ENCODE results near the gene GRHL3.
A peak's percentile ranks its signal among the peaks of the same experiment; 100 is the strongest.

Gene GRHL3

DNA sequence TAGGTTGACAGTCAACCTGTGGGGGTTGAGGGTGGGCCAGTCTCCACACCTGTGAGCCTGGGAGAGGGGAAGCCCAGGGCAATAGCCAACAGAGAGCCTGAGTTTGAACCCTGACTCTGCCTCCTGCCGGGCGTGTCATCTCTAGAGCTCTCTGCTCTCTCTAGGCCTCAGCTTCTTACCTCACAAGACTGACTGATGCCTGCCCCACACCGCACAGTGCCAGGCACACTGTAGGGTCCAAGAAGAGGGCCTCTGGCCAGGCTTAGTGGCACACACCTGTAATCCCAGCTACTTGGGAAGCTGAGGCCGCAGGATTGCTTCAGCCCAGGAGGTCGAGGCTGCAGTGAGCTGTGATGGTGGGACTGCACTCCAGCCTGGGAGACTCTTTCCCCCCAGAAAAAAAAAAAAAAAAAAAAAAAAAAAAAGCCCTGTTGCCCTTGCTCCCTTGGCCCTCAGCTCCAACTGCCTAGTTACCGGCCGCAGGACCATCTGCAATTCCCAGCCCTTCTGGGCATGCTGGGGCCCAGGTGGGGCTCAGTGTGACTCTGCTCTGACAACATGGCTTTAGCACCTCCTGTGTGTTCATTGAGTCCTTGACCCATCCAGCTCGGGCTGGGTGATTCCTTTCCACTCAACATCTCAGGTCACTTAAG lies 25.1 kb downstream of the GRHL3 start:
- no peak for DNase-seq

DNA sequence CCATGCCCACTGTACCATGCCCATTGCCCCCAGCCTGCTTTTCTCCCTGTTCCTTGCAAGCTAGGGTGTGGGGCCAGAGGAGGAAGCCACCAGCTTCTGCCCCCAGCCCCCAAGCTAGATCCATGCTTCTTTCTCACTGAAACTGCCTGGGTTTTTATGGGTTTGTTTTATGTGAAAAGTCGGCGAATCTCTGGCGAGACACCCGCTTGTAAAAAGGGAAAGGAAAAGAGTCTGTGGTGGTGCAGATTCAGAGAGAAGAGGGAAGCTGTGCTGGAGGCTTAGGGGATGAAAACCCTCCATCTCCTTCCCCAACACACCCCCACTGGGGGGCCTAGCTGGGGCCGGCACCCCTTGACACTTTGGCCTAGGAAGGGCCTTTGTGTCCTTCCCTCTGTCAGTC lies 26.2 kb downstream of the GRHL3 start:
- no peak for DNase-seq

DNA sequence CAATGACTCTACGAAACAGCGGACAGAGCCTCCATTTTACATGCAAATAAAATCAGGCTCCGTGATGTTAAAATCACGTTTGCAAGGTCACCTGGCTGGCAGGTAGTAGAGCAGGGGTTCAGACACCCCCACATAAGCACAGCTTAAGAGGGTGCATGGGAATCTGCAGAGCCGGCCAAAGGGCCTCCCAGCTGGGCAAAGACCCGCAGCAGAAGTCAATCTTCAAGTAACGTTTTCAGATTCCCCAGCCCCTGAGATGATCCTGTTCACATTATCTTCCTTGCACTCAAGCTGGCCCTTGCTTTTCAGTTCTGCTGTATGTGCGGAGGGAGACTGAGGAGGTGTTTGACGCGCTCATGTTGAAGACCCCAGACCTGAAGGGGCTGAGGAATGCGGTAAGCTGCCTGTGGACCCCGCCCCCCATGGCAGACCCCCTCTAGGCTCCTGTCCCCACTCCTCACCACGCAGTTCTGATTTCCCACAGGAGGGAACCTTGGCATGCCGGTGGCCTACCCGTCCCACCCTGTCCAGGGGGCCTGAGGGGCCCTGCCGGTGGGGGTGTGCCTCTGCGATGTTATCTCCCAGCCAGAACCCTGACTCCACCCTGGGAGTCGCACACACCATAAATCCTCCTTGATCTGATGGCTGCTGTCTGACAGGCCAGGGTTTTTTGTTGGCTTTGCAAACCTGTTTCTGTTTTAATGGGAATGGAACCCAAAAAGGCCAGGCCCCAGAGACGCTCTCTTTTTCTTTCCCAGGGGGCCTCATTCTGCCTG lies 28.2 kb downstream of the GRHL3 start:
- no peak for DNase-seq

DNA sequence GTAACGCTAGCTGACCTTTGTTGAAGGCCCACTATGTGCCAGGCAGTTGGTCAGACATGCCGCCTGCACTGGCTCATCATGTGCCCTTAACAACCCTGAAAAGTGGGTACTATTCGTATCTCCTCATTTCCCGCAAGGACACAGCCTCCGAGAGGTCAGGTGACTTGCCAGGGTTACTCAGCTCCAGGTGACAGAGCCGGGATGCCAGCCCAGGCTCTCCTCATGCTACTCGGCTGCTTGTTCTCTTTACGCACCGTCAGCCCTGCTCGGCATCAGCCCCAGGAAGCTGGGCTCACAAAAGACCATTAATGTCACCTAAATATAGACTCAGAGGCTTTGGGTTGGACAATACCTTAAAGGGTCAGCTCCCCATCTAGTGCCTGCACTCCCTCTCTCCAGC lies 29.0 kb downstream of the GRHL3 start:
- no peak for DNase-seq

DNA sequence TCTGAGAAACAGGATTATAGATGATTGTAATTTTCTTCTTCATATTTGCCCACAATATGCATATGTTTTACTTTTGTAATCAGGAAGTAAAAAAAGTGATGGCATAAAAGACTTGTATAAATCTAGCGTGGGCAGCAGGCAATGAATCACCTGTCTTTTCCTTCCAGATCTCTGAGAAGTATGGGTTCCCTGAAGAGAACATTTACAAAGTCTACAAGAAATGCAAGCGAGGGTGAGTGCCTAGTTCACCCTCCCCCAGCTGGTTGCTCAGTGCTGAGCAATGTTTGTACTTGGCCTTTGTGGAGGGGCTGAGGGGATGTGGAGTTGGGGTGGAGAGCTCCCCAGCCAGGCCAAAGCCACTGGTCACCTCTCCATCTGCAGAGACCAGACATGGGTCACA lies 30.7 kb downstream of the GRHL3 start:
- no peak for DNase-seq

DNA sequence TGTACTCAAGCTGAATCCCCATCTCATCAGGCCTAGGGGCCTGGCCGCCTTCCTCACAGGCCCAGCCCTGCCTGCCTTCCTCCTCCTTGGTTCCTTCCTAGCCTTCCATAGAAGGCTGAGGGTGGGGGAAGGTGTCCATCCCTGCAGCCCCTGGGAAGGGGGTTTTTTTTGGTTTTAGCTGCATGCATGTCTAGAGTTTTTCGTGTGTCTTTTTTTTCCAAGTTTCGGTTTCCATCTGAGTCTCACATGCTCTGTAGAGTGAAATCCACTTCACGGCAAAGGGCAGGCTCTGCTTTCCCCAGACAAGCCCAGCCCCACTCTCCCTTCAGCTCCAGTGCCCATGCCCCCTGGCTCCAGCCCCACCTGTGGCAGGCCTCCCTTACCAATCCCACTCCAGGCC lies 32.1 kb downstream of the GRHL3 start:
- no peak for DNase-seq

DNA sequence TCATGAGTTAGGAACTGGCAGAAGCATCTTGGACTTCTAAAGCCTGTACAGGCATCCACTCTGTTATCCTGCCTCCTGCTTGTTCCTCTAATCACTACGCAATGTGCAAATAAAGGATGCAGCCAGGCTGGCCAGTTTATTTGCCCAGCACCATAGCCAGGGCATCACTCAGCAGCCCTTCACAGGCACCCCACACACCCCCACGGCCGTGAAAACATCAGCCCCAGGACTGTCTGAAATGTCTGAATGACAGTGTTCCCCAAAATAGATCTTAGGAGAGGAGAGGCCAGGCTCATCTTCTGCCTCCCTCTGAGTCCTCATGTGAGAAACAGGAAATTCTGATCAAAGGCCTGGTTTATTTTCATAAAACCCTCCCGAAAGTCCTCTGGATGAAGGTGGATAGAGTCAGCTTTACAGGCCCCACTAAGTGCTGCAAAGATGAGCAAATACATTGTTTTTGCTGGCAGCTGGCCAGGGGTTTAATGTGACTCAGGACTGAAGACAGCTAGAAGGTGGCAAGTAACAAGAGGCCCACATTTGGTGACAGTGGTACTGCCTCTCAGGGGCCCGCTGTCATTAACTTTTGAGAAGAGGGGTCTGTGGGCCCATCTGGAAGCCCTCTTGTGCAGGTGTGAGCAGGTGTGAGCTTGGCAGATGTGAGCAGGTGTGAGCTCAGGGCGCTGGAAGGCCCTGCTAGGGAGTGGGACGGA lies 32.9 kb downstream of the GRHL3 start:
- peak; percentile 32 for DNase-seq

DNA sequence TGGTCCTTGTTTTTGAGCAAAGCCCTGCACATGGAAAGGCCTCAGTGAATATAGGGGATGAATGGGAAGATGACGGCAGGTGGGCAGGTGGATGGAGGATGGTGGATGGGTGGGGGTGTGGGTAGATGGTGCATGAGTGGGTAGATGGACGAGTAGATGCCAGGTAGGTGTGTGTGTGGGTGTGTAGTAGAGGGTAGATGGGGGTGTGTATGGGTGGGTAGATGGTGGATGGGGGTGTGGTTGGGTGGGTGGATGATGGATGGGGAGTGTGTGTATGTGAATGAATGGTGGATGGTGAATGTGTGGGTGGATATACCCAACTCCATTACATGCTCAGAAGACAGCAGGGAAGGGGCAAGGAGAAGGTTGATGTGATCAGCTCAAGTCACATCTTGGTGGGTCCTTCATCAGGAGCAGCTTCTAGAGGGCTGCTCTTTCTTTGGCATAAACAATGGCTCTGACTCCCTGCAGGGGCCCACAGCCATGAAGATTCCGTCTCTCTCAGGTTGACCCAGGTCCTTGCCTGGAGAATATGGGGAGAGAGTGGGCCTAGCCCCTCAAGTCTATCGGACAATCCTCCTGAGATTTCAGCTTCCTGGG lies 34.2 kb downstream of the GRHL3 start:
- no peak for DNase-seq

DNA sequence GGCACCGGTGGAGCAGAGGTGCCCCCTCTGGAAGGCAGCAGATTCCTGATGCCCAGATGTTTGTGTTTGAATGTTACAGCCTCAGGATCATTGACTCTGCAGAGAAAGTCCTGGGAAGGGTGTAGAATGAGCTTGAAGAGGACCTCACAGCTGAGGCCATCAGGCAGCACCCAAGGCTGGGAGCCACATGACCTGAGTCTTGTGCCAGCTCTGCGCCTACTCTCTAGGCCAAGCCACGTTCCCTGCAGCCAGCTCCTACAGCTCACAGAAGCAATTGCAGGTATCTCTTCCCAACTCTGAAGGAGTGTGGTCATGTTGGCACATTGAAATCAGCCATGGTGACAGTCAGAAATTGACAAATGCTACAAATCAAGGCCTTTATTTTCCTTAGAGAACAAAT lies 36.3 kb downstream of the GRHL3 start:
- DNase-seq, result no peak

DNA sequence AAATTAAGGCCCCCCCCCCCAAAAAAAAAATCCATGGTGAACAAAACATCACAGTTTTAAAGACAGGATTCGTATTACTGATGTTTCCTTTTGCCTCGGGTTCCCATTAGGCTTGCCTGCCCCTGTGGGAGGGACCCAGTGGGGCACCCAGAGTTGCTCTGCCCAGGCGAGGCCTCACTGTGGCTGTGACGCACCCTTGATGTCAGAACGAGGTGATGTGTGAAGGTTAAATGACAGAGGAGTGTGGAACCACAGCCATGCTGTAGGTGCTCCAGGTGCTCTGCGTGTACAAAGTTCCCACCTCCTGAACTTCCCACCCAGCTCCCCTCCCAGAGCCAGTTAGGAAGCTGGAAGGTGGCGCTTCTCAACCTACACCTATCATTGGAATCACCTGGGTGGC lies 37.9 kb downstream of the GRHL3 start:
- no peak for DNase-seq

DNA sequence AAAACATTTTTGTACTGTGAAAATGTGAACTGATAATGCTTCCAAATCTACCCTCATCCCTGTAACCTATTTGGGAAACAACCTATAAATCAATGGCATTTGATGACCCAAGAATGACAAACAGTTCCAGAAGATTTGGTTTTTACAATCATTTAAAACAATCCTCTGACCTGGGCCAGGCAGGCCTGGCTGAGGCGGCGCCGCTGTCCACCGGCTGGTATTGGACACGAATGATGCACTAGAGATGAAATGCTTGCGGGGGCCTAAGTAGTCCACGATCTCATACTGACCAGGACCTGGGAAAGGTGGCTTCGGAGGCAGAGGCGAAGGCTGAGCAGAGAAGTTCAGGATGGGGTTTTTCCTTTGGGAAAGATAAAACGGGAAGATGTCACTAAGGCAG lies 41.5 kb downstream of the GRHL3 start:
- DNase-seq, result no peak

DNA sequence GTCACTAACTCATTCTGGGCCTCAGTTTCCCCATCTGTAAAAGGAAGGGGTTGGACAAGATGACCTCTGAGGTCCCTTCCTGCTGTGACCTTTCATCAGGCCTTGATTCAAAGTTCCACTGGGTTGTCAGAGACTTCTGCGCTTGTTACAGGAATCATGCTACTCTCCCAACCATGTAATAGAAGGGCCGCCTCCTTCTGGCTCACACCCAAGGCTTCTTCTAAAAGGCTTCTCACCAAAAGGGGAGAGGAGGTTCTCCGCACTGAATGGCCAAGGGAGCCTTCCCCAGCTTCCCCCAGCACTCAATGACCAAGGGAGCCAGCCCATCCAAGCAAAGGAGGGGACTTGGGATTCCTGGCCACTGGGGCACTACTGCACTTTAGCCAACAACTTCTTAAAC lies 42.7 kb downstream of the GRHL3 start:
- no peak for DNase-seq

DNA sequence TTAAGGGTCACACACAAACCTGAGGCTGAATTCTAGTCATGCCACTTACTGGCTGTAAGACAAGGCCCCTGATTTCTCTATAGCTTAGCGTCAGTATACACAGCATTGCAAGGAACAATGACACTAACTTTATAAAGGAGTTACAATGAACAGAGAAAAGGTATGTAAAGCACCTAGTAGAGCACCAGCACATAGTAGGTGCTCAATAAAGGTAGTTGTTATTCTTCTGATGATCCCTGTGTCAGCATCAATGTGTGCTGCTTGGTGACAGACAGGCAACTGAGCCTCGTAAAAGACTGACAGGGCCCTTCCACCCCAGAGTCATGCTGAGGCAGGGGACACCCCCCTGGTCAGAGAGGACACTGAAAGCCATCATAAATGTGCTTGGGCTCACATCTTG lies 43.2 kb downstream of the GRHL3 start:
- DNase-seq, result no peak

DNA sequence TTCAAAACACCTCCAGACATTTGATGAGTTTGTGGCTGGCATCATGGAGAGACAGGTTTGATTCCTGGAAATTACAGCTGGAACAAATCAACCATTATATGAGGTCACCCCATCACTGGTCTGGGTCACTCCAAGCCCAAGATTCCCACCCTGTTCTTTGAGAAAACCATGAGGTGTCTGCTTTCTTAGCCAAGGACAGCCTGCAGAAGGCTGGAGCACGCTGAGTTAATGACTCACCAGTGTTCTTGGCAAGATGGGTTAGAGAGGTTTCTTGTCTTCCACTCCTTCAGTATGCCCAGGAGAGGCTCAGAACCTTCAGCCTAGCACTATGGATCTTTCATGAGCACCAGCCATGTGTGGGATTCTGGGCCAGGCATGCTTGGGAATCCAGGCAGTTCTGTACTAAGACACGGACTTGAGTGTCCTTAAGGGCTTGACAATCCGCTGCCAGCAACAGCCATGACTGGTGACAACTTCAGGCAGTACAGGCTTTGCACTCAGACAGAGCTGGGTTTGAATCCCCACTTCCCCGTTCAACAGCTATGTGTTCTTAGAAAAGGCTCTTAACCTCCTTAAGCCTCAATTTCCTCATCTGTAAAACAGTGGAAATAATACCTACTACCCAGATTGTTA lies 43.9 kb downstream of the GRHL3 start:
- no peak for DNase-seq

DNA sequence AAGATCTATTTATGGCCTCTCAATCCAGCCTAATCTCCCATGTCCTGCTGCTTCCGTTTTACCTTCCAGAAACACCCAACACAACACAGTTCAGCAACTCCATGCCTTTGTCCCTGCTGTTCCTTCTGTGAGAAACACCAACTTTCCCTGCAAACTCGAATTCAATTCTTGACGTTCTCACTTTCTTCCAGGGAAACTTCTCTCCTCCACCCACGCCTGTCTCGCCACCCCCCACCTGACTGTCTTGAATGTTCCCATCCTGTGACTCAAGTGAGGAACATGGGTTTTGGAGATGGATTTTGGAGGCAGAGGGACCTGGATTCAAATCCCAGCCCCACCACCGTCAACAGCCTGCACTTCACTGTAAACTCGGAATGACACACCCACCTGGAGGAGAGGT lies 44.8 kb downstream of the GRHL3 start:
- DNase-seq, result no peak

DNA sequence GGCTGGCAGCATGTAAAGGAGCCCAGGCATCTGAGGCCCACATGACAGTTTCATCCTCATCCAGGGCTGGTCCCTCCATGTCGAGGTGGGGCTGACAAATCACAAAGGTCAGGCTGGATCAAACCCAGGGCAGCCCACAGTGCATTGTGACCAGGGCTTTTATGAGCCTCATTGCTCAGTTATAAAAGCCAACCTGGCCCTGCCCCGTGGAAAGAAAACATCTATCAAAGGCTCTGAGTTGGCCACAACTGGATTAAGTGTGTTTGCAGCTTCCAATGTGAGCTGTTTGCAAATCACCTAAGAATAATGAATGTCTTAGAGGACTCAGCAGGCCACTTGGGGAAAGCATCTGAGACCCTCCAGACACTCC lies 45.4 kb downstream of the GRHL3 start:
- DNase-seq, result no peak

DNA sequence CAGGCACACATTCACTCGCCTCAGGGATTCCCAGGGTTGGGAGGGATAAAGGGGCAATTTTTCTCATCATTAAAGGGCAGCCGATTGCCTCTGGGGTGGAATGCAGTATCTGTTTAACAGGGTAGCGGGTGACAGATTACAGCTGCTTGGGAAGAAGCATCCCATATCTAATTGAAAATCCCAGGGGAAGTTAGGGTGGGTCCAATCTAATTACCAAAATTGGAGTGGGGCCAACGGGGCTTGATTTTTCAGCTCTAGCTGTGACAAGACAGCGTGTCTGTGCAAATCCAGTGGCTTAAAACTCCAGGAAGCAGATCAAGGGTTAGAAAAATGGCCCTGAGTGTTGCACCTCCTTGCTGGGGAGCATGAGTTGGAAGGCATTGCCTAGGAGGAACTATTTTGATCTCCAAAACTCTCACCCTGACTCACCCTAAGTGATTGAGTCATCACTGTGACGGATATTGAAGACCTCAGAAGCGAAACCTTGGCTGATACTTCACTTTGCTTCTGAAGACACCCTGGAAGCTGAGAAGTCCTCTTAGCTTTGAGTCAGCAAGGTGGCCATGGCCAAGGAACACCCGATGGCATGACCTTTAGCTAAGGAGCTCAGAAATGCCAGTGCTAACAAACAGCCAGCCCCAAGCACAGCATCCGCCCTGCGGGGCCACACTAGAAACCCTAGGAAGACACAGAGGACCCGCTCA lies 46.0 kb downstream of the GRHL3 start:
- DNase-seq, result peak; percentile 8

DNA sequence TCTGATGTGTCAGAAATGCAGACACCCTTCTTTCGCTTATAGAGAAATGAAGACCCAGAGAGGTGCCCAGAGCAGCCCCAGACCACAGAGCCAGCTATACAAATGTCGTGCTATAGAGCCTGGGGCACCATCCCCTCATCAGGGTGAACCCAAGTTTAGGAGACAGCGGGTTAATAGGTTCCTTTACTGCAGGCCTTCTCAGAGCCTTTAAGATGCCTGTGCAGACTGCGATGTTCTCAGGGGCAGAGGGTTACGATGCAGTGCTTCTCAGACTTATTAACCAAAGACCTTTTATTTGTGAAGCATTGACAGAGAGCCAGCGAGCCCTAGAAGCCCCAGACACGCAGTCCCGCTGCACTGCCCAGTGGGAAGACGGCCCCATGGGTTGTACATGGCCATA lies 47.5 kb downstream of the GRHL3 start:
- DNase-seq, result no peak

DNA sequence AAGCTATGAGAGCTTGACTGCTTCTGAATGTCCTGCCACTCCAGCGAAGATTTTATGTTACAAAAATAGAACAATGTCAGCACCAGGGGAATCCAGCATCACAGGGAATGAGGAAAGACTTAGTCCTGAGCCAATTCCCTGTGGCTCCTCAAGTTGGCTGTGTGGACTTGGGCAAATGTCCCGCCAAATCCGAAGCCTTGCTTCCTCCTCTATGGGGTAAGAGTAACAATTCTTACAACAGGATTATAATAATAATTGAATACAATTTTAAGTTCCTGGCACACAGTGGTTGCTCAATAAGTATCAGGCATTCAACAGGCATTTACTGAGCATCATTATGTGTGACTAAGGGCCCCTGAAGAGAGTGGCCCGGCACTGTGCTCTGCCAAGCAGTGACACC lies 50.0 kb downstream of the GRHL3 start:
- no peak for DNase-seq

DNA sequence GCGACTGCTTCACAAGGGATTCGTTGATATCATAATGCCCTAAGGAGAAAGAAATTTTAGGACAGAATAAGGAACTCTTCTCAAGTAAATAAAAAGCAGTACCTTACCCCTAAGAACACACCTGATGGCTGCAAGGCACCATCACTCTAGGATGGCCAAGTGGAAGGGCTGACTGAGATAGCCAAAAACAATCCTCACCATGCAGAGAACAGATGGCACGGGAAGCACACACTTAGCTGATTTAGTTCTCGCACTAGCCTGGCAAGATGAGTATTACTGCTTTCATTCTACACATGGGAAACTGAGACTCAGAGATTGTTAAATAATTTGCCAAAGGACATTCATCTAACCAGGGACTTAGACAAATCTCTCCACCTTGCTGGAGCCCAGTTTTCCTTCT lies 50.6 kb downstream of the GRHL3 start:
- no peak for DNase-seq

DNA sequence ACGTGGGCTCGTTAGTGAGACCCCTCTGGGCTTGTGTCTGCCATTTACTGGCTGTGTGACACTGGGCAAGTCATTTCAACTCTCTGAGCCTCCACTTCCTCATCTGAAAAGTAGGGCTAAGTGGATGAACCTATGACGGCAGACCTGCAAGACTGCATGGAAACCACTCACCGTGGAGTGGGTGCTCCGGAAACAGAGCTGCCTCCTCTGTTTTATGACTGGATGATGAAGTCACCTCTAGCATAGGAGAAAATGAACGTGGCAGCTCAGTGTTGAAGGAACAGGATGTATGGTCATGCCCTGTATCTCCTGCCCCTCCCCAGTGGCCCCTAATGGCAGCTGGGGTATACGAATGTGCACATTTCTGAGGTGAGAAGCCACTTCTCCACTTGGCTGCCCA lies 53.9 kb downstream of the GRHL3 start:
- no peak for DNase-seq

DNA sequence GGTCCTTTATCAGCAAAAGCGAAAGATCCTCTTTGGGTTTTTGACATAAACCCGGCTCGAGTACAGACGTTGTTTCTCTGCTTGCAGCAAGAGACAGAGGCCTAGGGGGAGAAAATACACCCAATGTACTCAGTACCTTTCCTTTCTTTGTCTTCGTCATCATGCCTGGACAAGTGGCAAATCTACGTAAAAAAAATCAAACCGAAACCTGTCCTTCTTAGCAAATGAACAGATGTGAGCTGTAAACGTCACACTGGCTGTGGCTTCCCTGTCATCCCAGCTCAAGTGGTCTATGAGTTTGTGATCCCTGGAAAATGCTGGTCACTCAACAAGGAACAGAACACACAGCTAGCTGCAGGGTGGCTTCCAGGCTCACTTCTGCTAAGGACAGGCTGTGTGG lies 54.6 kb downstream of the GRHL3 start:
- DNase-seq, result no peak

Data from NCI-H345 (cell line).